GM19099 (cell line): ENCODE data around the gene NAA40.
A peak's percentile ranks its signal among the peaks of the same experiment; 100 is the strongest.

Experiments used
- POLR2A ChIP-seq: IDR thresholded peaks from 3 replicates; pipeline ENCODE4 v1.6.1; 2011; ENCODE audit warnings: low read depth; ENCODE audit not compliant: insufficient read length; ENCODE audit errors: extremely low read depth

Gene NAA40

GRCh38 chr11:63986932-63987513 lies 48.2 kb downstream of the NAA40 start:
- TF ChIP-seq POLR2A = no peak

GRCh38 chr11:63991558-63991957 lies 52.8 kb downstream of the NAA40 start:
- no peak for TF ChIP-seq POLR2A

GRCh38 chr11:63993100-63993499 lies 54.3 kb downstream of the NAA40 start:
- TF ChIP-seq POLR2A = no peak

- no peak for TF ChIP-seq POLR2A
These were observed 55.2 kb downstream of the NAA40 start for GRCh38 chr11:63993993-63994392.

GRCh38 chr11:63996512-63996911 lies 57.7 kb downstream of the NAA40 start:
- no peak for TF ChIP-seq POLR2A

- no peak for TF ChIP-seq POLR2A
These were observed 58.4 kb downstream of the NAA40 start for GRCh38 chr11:63997104-63997700.

GRCh38 chr11:63997801-63998337 lies 59.1 kb downstream of the NAA40 start:
- no peak for TF ChIP-seq POLR2A

- TF ChIP-seq POLR2A = no peak
These were observed 60.0 kb downstream of the NAA40 start for GRCh38 chr11:63998558-63999348.

GRCh38 chr11:63999349-64000025 lies 60.7 kb downstream of the NAA40 start:
- no peak for TF ChIP-seq POLR2A

GRCh38 chr11:64000026-64000739 lies 61.4 kb downstream of the NAA40 start:
- TF ChIP-seq POLR2A = peak; percentile 4

- TF ChIP-seq POLR2A = peak; percentile 4
These were observed 62.1 kb downstream of the NAA40 start for GRCh38 chr11:64000740-64001483.

GRCh38 chr11:64001484-64002420 lies 63.0 kb downstream of the NAA40 start:
- TF ChIP-seq POLR2A = no peak
